HL-60/S4 (cell line): ENCODE results near the gene P2RY14.

Experiments used
- in situ Hi-C: fragments of 300-500 bp; cut with MboI; formaldehyde crosslinking; loops from 2 replicates; pipeline ENCODE4 v1.14.3; 2022; ENCODE audit warnings: low sequenced_read_pairs

Gene P2RY14

DNA sequence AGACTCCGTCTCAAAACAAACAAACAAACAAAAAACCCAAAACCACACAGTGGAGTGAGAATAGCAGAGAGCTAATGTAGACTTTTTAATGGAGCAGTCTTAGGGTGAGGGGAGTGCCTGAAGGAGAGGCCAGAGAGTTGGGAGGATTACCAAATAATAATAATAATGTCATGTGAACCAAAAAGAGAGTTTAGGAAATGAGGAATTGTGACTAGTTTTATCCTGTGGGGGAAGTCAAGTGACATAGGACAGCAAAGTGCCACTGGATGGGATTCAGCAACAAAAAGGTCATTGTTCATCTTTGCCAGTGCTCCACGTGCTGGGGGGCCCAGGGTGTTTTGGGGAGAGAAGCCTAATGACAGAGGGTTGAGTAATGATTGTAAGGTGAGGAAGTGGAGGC lies 25.4 kb upstream of the P2RY14 start:
- in situ Hi-C loops: no loop called here

DNA sequence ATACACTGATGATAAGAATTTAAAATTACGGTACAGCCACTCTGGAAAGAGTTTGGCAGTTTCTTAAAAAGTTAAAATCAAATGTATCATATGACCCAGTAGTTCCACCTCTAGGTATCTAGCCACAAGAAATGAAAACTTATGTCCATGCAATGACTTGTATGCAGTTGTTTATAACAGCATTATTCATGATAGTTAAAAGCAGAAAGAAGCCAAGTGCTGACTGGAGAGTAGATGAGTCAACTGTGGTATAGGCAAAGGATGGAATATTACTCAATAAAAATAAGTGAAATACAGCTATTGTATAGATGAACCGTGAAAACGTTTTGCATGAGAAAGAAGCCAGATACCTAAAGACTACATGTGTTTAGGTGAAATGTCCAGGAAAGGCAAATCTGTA lies 23.4 kb upstream of the P2RY14 start:
- in situ Hi-C loops: no loop called here

DNA sequence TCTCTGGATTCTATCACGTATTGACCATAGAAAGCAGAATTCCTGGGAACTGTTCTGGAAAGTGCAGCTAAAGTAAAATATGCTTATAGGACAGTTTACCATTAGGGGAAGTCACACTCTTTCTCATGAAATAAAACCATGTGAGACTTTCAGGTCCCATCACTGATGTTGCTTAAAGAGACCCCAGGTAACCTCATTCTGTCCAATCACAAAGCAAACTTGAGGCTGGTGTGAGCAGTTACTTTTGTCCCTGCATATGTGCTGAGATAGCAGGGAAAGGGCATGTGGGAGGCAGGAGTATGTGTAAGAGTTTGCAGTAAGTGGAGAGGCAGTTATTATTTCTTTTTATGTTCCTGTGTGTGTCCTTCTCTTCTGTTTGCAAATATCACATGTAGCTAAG lies 22.2 kb upstream of the P2RY14 start:
- in situ Hi-C loops: no loop called here

DNA sequence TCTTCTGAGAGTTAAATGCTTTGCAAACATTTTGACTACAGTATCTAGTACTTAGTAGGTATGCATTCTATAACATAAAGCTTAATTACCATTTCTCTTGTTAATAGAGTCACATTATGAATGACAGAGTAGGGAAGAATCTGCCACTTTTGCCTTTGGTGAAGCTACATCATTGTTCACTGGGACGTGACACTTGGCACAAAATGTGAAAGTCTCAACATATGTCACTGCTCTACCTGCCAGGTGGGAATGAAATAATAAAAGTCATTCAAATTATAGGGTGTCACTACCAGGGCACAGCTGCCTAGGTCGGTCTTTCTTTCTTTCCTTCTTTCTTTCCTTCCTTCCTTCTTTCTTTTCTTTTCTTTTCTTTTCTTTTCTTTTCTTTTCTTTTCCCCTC lies 20.7 kb upstream of the P2RY14 start:
- in situ Hi-C loops: loop anchor here (25.0 kb wide), 1 partner anchor 538 kb away; no protein-coding TSS in a partner anchor

DNA sequence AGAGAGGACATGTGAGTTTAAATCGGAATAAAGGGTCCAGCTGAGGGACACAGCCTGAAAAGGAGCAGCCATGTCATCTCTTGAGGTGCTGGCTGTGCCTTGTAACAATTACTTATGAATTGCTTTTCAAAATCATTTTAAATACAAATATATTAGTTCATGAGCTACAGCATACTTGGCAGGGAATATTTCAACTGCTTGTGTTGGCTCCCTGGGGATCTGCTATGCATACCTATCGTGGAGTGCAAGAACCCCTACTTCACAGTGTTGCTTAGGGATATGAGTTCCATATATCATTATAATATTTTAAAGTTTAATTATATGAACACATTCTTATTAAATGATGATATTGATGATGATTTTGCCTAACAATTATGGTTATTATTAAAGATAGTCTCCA lies 19.1 kb upstream of the P2RY14 start:
- in situ Hi-C loops: loop anchor here (25.0 kb wide), 1 partner anchor 540 kb away; no protein-coding TSS in a partner anchor

DNA sequence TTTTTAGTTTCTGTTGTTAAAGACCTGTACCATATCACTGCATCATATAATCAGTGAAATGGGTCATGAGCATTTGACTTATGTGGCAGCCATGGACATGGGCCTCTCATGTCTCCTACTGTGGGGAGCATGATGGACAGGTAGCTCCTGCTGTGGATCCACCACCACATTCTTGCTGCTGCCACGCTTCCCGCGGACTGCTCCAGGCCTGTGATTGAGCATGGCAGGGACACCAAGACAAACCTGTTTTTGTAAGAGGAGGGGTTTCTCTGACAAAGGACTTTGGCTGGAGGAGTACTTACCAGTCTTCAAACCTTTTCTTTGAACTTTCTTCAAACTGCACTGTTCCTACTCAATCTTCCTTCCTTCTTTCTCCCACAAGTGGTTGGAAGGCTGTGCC lies 17.9 kb upstream of the P2RY14 start:
- in situ Hi-C loops: loop anchor here (25.0 kb wide), 1 partner anchor 541 kb away; no protein-coding TSS in a partner anchor

DNA sequence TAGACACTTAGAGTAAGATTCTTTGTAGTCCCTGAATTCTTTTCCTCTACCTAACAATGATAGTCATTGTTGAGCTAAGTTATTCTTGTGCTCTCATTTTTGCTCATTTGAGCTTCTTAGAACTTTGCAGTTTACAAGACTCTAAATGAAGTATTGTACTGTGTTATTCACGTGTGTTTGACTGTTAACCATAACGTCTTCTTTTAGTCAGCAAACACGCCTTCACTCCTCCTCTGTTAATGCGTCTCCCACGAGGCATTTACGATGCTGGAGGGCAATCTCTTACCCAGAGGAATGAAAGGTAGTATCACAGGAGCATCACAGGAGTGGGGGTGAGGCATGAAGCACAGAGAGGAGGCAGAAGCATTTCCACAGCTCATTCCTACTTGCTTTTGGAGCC lies 14.8 kb upstream of the P2RY14 start:
- in situ Hi-C loops: loop anchor here (25.0 kb wide), 1 partner anchor 544 kb away; no protein-coding TSS in a partner anchor

DNA sequence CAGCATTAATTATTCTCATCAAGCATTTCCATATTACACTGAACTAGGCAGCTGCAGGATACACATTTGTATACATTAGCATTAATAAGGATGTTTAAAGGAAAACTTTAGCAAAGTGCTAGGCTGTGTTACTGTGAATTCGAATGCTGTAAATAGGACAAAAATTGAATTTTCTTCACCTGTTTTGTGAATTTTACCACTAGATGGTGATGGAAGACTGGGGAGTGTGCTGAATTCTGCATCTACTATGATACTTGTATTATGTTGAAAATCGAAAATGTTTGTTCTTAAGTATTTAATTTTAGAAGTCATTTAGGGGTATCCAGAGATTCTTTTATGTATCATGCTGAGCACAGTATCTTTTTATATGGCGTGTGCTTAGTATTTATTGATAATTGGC lies 12.3 kb upstream of the P2RY14 start:
- in situ Hi-C loops: loop anchor here (25.0 kb wide), 1 partner anchor 547 kb away; no protein-coding TSS in a partner anchor

DNA sequence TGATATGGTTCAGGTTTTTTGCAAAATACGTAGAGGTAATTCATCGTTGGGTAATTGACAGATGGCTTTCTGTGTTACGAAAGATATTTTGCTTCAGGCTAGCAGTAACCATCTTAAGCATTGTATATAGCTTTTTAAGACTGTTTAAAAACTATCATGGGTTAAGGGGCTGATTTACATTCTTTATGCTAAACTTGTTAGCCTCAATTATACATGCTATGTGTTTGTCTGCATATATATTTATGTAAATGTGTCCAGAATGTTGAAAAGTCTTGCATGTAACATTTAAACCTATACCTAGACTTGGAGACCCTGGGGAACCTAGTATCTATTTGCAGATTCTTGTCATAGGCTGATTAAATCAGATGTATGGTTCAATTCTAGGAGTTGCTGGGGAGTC lies 11.1 kb upstream of the P2RY14 start:
- in situ Hi-C loops: loop anchor here (25.0 kb wide), 1 partner anchor 548 kb away; no protein-coding TSS in a partner anchor

DNA sequence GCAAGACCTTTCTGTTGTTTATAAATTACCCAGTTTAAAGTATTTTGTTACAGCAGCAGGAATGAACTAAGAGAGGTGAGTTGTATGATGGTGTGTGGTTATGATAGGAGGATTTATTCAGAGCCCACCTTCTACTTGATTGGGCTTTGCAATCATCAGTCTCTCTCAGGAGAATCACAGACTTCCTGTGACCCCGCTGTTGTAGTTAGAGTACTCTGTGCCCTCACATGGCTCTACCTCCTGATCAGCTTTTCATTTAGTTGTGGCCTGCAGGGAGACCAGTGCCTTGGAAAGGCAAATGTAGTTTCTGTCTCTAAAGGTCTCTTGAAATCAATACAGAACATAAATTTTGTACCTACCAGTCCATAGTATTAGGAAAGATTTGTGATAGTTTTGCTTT lies 7.6 kb upstream of the P2RY14 start:
- in situ Hi-C loops: loop anchor here (25.0 kb wide), 1 partner anchor 551 kb away; no protein-coding TSS in a partner anchor

DNA sequence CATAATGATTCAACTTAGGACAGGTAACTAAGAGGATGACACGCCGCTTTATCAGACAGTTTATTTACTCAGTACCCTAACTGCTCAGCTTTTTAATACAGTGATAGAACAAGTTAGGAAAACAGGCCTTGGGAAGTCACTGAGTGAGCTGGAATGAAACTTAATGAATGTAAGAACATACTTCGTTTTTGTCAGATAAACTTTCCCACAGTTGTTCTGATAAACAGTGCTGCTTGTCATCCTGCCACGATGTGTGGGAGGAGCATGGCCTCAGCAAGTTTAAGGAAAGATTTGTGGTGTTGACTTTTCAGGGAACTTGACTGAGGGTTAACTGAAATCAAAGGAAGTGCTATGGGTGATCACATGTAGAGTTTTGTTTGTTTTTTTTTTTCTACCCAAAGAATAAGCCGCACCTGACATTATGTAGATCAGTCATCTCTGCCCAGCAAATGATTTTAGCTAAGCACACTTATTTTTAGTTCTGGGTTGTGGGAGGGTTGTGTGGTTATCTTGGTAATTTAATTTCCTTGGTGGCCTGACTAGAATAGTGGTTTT lies 5.6 kb upstream of the P2RY14 start:
- in situ Hi-C loops: loop anchor here (25.0 kb wide), 1 partner anchor 553 kb away; no protein-coding TSS in a partner anchor

DNA sequence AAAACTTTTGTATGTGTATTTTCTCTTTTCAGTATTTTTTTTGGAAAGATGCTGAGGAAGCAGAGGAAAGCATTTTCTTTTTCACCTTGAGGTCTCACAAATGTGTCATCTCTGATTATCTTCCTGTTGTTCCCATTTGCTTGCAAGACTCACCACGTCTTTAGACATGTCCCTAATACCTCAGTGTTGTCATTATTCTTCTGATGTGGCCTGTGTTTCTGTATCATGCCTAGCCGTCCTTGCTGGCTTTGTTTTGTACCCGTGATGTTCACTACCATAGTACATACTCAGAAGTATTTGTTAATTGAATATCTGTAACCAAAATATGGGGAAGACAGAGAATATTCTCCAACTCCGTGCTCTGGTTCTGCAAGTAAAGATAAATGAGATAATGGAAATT lies 5.0 kb upstream of the P2RY14 start:
- in situ Hi-C loops: loop anchor here (25.0 kb wide), 1 partner anchor 554 kb away; no protein-coding TSS in a partner anchor

DNA sequence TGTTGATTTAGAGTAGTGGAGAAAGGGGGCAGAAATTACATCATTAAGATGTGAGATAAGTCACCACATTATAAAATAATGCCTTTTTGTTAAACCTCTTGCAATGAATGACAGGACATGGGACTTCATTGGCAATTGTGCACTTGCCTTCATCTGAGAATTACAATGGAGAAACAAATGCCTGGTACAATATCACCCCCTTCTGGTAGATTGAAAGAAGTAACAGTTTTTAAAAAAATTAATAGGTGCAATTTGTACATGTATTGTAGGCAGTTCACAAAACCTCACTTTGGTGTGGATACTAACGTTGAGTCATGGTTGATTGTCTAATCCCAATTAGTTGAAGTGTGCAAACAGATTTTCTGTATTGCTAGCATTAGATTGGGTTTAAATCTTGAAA lies 4.6 kb upstream of the P2RY14 start:
- in situ Hi-C loops: loop anchor here (25.0 kb wide), 1 partner anchor 554 kb away; no protein-coding TSS in a partner anchor

DNA sequence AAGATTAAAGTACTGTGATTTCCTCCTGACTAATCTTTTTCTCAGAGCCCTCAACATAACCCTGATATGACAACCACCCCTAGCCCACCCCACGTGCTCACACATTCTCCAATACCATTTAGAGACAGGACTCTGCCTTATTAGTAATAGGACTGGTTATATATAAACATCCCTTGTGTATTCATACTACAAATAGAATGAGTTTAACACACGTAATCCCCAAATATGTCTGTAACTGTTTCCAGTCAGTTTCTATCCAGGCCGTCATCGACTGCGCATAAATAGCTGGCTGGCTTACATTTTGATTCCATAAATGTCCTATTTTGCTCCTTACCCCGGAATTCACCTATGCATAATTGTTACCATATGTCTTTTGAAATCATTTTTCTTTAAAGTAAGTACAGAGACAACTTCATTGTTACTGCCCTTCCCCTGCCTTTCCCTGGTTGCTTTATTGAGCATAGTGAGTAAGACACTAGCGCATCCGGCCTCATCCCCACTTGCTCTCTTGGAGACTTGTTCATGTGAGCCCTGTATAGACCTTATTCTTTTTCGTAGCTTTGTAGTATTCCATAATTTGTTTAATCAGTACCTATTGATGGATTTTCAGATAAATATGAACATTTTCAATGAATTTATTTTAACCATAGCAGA lies 3.5 kb upstream of the P2RY14 start:
- in situ Hi-C loops: loop anchor here (25.0 kb wide), 1 partner anchor 556 kb away; no protein-coding TSS in a partner anchor

DNA sequence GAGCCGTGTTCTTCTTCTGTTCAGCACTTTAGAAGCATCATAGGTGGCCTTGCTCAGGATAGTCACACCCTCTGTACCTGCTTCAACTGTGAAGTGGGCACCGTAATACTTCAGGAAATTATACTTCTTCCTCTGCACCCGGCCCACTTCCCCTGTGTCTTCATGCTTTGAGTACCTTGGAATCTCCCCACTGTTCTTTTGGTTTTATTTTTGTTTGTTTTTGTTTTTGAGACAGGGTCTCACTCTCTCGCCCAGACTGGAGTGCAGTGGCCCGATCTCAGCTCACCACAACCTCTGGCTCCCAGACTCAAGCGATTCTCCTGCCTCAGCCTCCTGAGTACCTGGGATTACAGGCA lies 1.7 kb downstream of the P2RY14 start:
- in situ Hi-C loops: loop anchor here (5.0 to 25.0 kb wide), 3 partner anchors 52 to 561 kb away; no protein-coding TSS in a partner anchor

DNA sequence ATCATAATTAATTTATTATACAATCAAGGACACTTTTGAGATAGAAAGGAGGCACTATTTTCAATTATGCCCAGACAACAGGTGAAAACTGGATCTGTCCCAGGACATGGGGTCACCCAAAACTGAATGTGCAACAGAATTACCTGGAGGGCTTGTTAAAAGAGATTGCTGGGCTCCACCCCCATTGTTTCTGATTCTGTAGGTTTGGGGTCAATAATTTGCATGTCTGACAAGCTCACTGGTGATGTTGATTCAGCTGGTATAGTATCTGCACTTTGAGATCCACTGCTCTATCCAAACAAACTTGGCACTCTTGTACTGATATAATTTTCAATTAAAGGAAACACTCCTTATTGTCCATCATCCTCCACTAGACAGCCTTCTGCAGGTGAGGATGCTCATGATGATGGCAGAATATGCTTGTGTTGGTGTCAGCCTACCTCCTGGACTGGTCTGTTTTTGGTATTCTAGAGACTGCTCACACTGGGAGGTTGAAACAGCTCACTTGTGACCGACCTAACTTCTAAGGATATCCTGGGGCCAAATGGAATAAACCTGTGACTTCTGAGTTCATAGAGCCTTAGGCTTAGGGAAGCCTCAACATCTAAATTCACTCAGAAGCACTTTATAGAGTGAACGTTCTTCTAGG lies 2.2 kb downstream of the P2RY14 start:
- in situ Hi-C loops: loop anchor here (5.0 to 25.0 kb wide), 3 partner anchors 51 to 561 kb away; no protein-coding TSS in a partner anchor

DNA sequence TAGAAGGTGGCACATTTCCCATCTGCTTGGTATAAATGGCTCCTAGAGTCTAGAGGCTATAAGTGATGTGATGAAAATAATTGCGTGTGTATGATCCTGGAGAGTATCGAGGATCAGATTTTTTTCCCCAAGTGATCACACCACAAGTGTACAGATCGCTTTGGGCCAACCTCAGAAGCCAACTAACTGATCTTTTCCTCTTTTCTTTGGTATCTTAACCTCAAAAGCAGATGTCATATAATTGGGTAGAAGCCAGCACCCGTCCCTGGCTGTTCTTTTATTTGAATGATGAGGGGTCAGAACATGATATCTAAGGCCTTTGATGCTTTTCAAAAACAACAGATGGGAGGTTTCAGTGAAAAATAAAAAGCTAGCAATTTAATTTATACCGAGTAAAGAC lies 3.3 kb downstream of the P2RY14 start:
- in situ Hi-C loops: loop anchor here (5.0 to 25.0 kb wide), 3 partner anchors 50 to 562 kb away; no protein-coding TSS in a partner anchor

DNA sequence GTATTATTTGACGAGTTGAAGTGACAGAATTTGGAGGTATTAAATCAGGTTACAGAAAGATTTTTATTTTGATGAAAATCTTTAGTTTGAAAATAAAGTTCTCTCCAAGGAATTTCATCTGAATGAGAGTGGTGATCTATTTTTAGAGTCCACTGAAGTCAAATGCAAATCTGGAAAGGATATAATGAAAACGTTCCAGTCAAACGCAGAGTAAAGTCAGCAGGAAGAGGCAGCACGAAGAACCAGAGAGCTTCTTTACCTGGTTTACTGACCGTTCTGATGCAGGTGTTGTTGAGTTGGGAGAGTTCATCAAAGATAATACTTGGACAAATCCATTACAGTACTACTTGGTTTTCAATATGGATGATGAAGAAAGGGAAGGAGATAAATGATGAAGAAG lies 8.7 kb downstream of the P2RY14 start:
- in situ Hi-C loops: loop anchor here (10.0 kb wide), 1 partner anchor 45 kb away; no protein-coding TSS in a partner anchor

DNA sequence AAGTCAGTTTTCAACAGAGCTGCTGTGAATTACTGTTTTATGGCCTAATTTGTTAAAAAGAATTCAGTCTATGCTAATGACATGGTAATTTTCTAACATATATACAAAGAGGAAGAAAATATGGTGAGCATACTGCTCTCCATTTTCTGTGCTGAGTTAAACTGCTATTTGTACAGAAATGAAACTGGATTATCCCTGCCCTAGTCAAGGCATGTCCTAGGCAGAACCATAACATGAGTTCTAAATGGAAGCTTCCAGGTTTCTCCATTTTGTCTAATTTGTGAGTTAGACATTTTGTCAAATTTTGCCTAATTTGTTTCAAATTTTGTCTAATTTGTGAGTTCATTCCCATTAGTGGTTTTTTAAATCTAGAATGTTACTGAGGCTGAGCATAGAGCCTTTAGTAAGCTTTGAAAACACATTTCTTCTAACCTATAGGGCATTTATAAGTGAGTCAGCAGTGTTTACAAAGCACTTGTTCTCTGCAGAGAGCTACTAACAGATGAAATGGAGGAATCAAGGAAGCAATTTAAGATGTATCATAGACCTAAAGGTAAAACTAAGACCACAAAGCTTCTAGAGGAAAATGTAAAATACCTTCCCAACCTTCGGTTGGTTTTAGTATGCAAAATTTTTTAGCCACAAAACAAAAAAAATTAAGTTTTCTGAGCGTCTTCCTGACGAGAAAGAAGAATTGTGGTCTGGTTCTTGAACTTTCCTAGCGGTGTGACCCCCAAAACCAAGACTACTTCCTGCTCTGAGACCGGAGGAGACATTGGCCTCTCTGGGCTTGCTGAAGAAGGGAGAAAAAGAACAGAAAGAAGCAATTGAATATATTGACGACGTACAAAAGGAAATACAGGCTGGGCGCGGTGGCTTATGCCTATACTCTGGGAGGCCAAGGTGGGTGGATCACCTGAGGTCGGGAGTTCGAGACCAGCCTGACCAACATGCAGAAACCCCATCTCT lies 9.8 kb downstream of the P2RY14 start:
- in situ Hi-C loops: no loop called here

DNA sequence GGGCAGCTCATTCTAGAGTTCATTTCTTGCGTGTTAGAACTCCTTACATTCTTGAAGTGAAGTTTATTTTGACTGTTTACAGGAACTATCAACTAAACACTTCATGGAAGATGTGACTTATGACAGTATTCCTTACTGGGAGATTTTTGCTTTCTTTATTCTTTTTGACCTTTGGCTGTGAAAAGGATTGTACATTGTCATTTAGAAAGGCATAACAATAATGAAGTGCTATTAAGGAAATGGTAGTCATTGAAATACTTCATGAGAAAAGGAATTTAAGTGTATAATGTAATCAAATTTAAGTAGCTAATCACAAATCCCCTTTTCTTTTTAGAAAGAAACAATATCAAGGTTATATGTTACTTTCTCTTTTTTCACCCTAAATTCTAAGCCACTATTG lies 11.3 kb downstream of the P2RY14 start:
- in situ Hi-C loops: no loop called here
